HEK293T (cell line): Measurements from ENCODE around the gene ZNF286A.
"Not testable (repeated sequence)": the region's sequence is repeated elsewhere in the genome, so short reads cannot be mapped to it uniquely, and the experiment has no call there.

ENCODE experiments used
- CTCF ChIA-PET: fragments of 350-600 bp; formaldehyde crosslinking; extraction: SDS; loops from one replicate; lab custom pipeline; 2021; ENCODE audit warnings: antibody characterized with exemption, inconsistent platforms; lab: Yijun Ruan, JAX
- POLR2A ChIA-PET: fragments of 350-600 bp; formaldehyde crosslinking; extraction: SDS; loops from one replicate; lab custom pipeline; 2020; ENCODE audit warnings: antibody characterized with exemption, inconsistent platforms; lab: Yijun Ruan, JAX
- DNase-seq: peaks from one replicate; pipeline ENCODE4 v3.0.0; 2012; ENCODE audit warnings: mixed read lengths; ENCODE audit errors: extremely low spot score
- BHLHE40 ChIP-seq: fragments of 450-650 bp; IDR thresholded peaks from 2 replicates; pipeline ENCODE4 v1.6.1; 2016; ENCODE audit warnings: mild to moderate bottlenecking, moderate library complexity, borderline replicate concordance
- CTBP1 ChIP-seq: fragments of 450-650 bp; IDR thresholded peaks from 2 replicates; pipeline ENCODE4 v1.6.1; 2016; ENCODE audit warnings: borderline replicate concordance
- ELF4 ChIP-seq: fragments of 450-650 bp; IDR thresholded peaks from 2 replicates; pipeline ENCODE4 v1.6.1; 2017; ENCODE audit warnings: antibody characterized with exemption
- L3MBTL2 ChIP-seq: fragments of 450-650 bp; conservative IDR thresholded peaks from 2 replicates; pipeline ENCODE4 v1.6.1; 2016; ENCODE audit warnings: mild to moderate bottlenecking
- LEF1 ChIP-seq: fragments of 450-650 bp; IDR thresholded peaks from 2 replicates; pipeline ENCODE4 v1.6.1; 2017; ENCODE audit warnings: mild to moderate bottlenecking, borderline replicate concordance
- NFRKB ChIP-seq: fragments of 450-650 bp; IDR thresholded peaks from 2 replicates; pipeline ENCODE4 v1.6.1; 2016; ENCODE audit warnings: mild to moderate bottlenecking, moderate library complexity
- PKNOX1 ChIP-seq: fragments of 450-650 bp; IDR thresholded peaks from 2 replicates; pipeline ENCODE4 v1.6.1; 2016
- SP1 ChIP-seq: fragments of 450-650 bp; IDR thresholded peaks from 2 replicates; pipeline ENCODE4 v1.6.1; 2017
- SUZ12 ChIP-seq: fragments of 450-650 bp; IDR thresholded peaks from 2 replicates; pipeline ENCODE4 v1.6.1; 2016; ENCODE audit warnings: mild to moderate bottlenecking
- TARDBP ChIP-seq: fragments of 450-650 bp; IDR thresholded peaks from 2 replicates; pipeline ENCODE4 v1.6.1; 2016
- ZNF384 ChIP-seq: fragments of 450-650 bp; IDR thresholded peaks from 2 replicates; pipeline ENCODE4 v1.6.1; 2016

The ZNF286A gene

GRCh38 chr17:15663176-15663575 is 36.4 kb upstream of the ZNF286A start:
- TF ChIP-seq SP1 (no peak), LEF1 (no peak), TARDBP (no peak), CTBP1 (no peak), L3MBTL2 (no peak), ZNF384 (no peak), SUZ12 (no peak), PKNOX1 (no peak), ELF4 (no peak), NFRKB (no peak), BHLHE40 (no peak)
- ChIA-PET CTCF (no interaction called here), POLR2A (interaction anchor here (2.2 kb wide), 1 partner anchor 11 kb away, joined by 9 read pairs; no protein-coding TSS in a partner anchor)
- DNase-seq, result no peak

GRCh38 chr17:15663691-15664090 is 35.9 kb upstream of the ZNF286A start:
- ChIA-PET POLR2A (no interaction called here), CTCF (no interaction called here)
- TF ChIP-seq CTBP1, result no peak
- no peak for TF ChIP-seq L3MBTL2
- DNase-seq, result no peak

GRCh38 chr17:15669526-15669925 is 30.0 kb upstream of the ZNF286A start:
- CTCF ChIA-PET, POLR2A ChIA-PET, DNase-seq: not testable (repeated sequence)

GRCh38 chr17:15674640-15675039 is 24.9 kb upstream of the ZNF286A start:
- DNase-seq, POLR2A ChIA-PET, CTCF ChIA-PET: not testable (repeated sequence)

GRCh38 chr17:15675991-15676390 is 23.6 kb upstream of the ZNF286A start:
- DNase-seq, POLR2A ChIA-PET, CTCF ChIA-PET: not testable (repeated sequence)

- POLR2A ChIA-PET, CTCF ChIA-PET, DNase-seq: not testable (repeated sequence)
These were observed 16.4 kb upstream of the ZNF286A start for GRCh38 chr17:15683135-15683534.

GRCh38 chr17:15683824-15684478 is 15.6 kb upstream of the ZNF286A start, which contains the start of gene TRIM16:
Gene TRIM16 (minus strand): TSS chr17:15684311. CDS start chr17:15651609, 32,702 bp downstream.
- POLR2A ChIA-PET, CTCF ChIA-PET: not testable (repeated sequence)
- DNase-seq, result peak; percentile 54

- CTCF ChIA-PET, DNase-seq, POLR2A ChIA-PET: not testable (repeated sequence)
These were observed 12.1 kb upstream of the ZNF286A start for GRCh38 chr17:15687494-15687893.

- CTCF ChIA-PET, DNase-seq: not testable (repeated sequence)
- POLR2A ChIA-PET, result interaction anchor here (0.6 to 1.7 kb wide), 2 partner anchors 44 to 48 kb away, joined by 3 to 8 read pairs; no protein-coding TSS in a partner anchor
These were observed 585 bp upstream of the ZNF286A start for GRCh38 chr17:15698967-15699366.

- CTCF ChIA-PET, DNase-seq: not testable (repeated sequence)
- POLR2A ChIA-PET, result interaction anchor here (1.7 kb wide), 1 partner anchor 49 kb away, joined by 8 read pairs; no protein-coding TSS in a partner anchor
These were observed 385 bp downstream of the ZNF286A start for GRCh38 chr17:15699937-15700336.

GRCh38 chr17:15704239-15704638 is 4.7 kb downstream of the ZNF286A start:
- DNase-seq, POLR2A ChIA-PET, CTCF ChIA-PET: not testable (repeated sequence)

GRCh38 chr17:15704813-15705212 is 5.3 kb downstream of the ZNF286A start:
- POLR2A ChIA-PET, DNase-seq, CTCF ChIA-PET: not testable (repeated sequence)

GRCh38 chr17:15708879-15709278 is 9.3 kb downstream of the ZNF286A start:
- POLR2A ChIA-PET, CTCF ChIA-PET, DNase-seq: not testable (repeated sequence)

GRCh38 chr17:15716601-15717563 is 17.3 kb downstream of the ZNF286A start:
- DNase-seq, POLR2A ChIA-PET, CTCF ChIA-PET: not testable (repeated sequence)

GRCh38 chr17:15730535-15730934 is 31.0 kb downstream of the ZNF286A start:
- CTCF ChIA-PET, DNase-seq, POLR2A ChIA-PET: not testable (repeated sequence)
